Loucy (cell line): ENCODE data around the gene CSHL1.

Experiments
- H2AFZ ChIP-seq: fragments of 200-600 bp; sonication (generic); 2 replicates; pipeline ENCODE4 v1.6.0; 2016; ENCODE audit warnings: antibody characterized with exemption, mild to moderate bottlenecking, low read length, moderate library complexity
- H3F3A ChIP-seq: fragments of 200-600 bp; 2 replicates; pipeline ENCODE4 v1.6.0; 2016; ENCODE audit warnings: antibody characterized with exemption, low read depth, mild to moderate bottlenecking
- H3K27me3 ChIP-seq: fragments of 200-600 bp; sonication (generic); 2 replicates; pipeline ENCODE4 v1.6.1; 2014; ENCODE audit warnings: low read length, mild to moderate bottlenecking; ENCODE audit not compliant: insufficient read depth, poor library complexity, severe bottlenecking
- H3K36me3 ChIP-seq: fragments of 200-600 bp; sonication (generic); 2 replicates; pipeline ENCODE4 v1.6.1; 2016; ENCODE audit warnings: low read length; ENCODE audit not compliant: insufficient read depth
- H3K4me1 ChIP-seq: fragments of 200-600 bp; sonication (generic); 2 replicates; pipeline ENCODE4 v1.5.1; 2014; ENCODE audit warnings: low read length, mild to moderate bottlenecking; ENCODE audit not compliant: insufficient read depth, poor library complexity, severe bottlenecking
- H3K4me2 ChIP-seq: fragments of 200-600 bp; sonication (generic); 2 replicates; pipeline ENCODE4 v1.6.0; 2014; ENCODE audit warnings: antibody characterized with exemption, low read length, low read depth, mild to moderate bottlenecking; ENCODE audit not compliant: poor library complexity, severe bottlenecking
- H3K4me3 ChIP-seq: fragments of 200-600 bp; sonication (generic); 2 replicates; pipeline ENCODE4 v1.5.1; 2014; ENCODE audit warnings: low read length, mild to moderate bottlenecking, mixed read lengths; ENCODE audit not compliant: poor library complexity, severe bottlenecking
- H3K79me2 ChIP-seq: fragments of 200-600 bp; sonication (generic); 2 replicates; pipeline ENCODE4 v1.6.1; 2014; ENCODE audit warnings: low read length; ENCODE audit not compliant: insufficient read depth
- H3K9ac ChIP-seq: fragments of 200-600 bp; sonication (generic); 2 replicates; pipeline ENCODE4 v1.6.0; 2014; ENCODE audit warnings: mild to moderate bottlenecking, low read depth, low read length, moderate library complexity; ENCODE audit not compliant: poor library complexity, severe bottlenecking
- H3K9me2 ChIP-seq: fragments of 200-600 bp; sonication (generic); replicated peaks from 2 replicates; pipeline ENCODE4 v1.6.1; 2016; ENCODE audit warnings: low read depth, low read length, mixed read lengths
- H3K9me3 ChIP-seq: fragments of 200-600 bp; sonication (generic); 2 replicates; pipeline ENCODE4 v1.6.1; 2014; ENCODE audit warnings: mild to moderate bottlenecking, antibody characterized with exemption, low read length, low read depth; ENCODE audit not compliant: insufficient read depth
- H4K20me1 ChIP-seq: fragments of 200-600 bp; sonication (generic); 2 replicates; pipeline ENCODE4 v1.6.0; 2014; ENCODE audit warnings: antibody characterized with exemption, low read length, mild to moderate bottlenecking; ENCODE audit not compliant: insufficient read depth, poor library complexity, severe bottlenecking
- CTCF ChIP-seq: fragments of 200-600 bp; sonication (generic); conservative IDR thresholded peaks from 2 replicates; pipeline ENCODE4 v1.5.1; 2014; ENCODE audit warnings: mild to moderate bottlenecking, antibody characterized with exemption, low read length
- EZH2phosphoT487 ChIP-seq: fragments of 200-600 bp; IDR thresholded peaks from 2 replicates; pipeline ENCODE4 v1.6.1; 2018; ENCODE audit warnings: antibody characterized with exemption, mild to moderate bottlenecking, moderate library complexity, borderline replicate concordance

CSHL1 gene

GRCh38 chr17:63928172-63928666 lies 17.2 kb upstream of the CSHL1 start:
- H3K36me3 ChIP-seq, result peaks cover 6% of the 10 kb centered on the region; the same call in 1 of the 2 replicates
- peaks cover 34% of the 10 kb centered on the region for H3K4me1 ChIP-seq
- H3K9me2 ChIP-seq, result no peaks in the 10 kb centered on the region
- peaks cover 39% of the 10 kb centered on the region for H3K79me2 ChIP-seq
- no peak overlapping the region for H2AFZ ChIP-seq
- H3F3A ChIP-seq, result no peaks in the 10 kb centered on the region; the same call in 1 of the 2 replicates
- H3K4me2 ChIP-seq, result no peak overlapping the region
- H4K20me1 ChIP-seq, result peaks cover 9% of the 10 kb centered on the region
- H3K9ac ChIP-seq, result no peak overlapping the region
- no peak overlapping the region for H3K4me3 ChIP-seq
- TF ChIP-seq CTCF (no peak), EZH2phosphoT487 (no peak)
- H3K9me3 ChIP-seq, result no peaks in the 10 kb centered on the region
- H3K27me3 ChIP-seq, result no peaks in the 10 kb centered on the region

GRCh38 chr17:63927464-63928171 lies 16.6 kb upstream of the CSHL1 start:
- TF ChIP-seq EZH2phosphoT487 (no peak), CTCF (no peak)
- Histone ChIP-seq H2AFZ (no peak overlapping the region), H3K36me3 (peaks cover 6% of the 10 kb centered on the region; the same call in 1 of the 2 replicates), H3F3A (no peaks in the 10 kb centered on the region; the same call in 1 of the 2 replicates), H3K9me3 (no peaks in the 10 kb centered on the region), H3K27me3 (no peaks in the 10 kb centered on the region), H3K4me2 (no peak overlapping the region), H3K79me2 (peaks cover 33% of the 10 kb centered on the region), H3K9ac (no peak overlapping the region), H3K4me3 (no peak overlapping the region), H3K4me1 (peaks cover 28% of the 10 kb centered on the region), H3K9me2 (no peaks in the 10 kb centered on the region), H4K20me1 (peaks cover 9% of the 10 kb centered on the region)

GRCh38 chr17:63926164-63926563 lies 15.1 kb upstream of the CSHL1 start:
- Histone ChIP-seq H3K9ac (peak overlapping the region; percentile 48), H4K20me1 (peaks cover 9% of the 10 kb centered on the region), H3K4me3 (no peak overlapping the region), H3K9me3 (no peaks in the 10 kb centered on the region), H3K4me1 (peaks cover 24% of the 10 kb centered on the region), H3K4me2 (peak overlapping the region; percentile 36), H3F3A (no peaks in the 10 kb centered on the region; the same call in 1 of the 2 replicates), H3K79me2 (peaks cover 19% of the 10 kb centered on the region), H2AFZ (no peak overlapping the region), H3K27me3 (no peaks in the 10 kb centered on the region), H3K36me3 (peaks cover 6% of the 10 kb centered on the region; the same call in 1 of the 2 replicates), H3K9me2 (no peaks in the 10 kb centered on the region)
- TF ChIP-seq CTCF (no peak), EZH2phosphoT487 (no peak)
